ENCODE measurements around the gene ARL2.

ARL2 gene

GRCh38 chr11:65055538-65055937 is 41.6 kb downstream of the ARL2 start:
- no peak overlapping the region for H3K4me3 ChIP-seq (replicated peaks in 1 of 2; ENCODE audit: low read depth in 2 of 2, low read length in 2 of 2)
- TF ChIP-seq, protein P1, sequence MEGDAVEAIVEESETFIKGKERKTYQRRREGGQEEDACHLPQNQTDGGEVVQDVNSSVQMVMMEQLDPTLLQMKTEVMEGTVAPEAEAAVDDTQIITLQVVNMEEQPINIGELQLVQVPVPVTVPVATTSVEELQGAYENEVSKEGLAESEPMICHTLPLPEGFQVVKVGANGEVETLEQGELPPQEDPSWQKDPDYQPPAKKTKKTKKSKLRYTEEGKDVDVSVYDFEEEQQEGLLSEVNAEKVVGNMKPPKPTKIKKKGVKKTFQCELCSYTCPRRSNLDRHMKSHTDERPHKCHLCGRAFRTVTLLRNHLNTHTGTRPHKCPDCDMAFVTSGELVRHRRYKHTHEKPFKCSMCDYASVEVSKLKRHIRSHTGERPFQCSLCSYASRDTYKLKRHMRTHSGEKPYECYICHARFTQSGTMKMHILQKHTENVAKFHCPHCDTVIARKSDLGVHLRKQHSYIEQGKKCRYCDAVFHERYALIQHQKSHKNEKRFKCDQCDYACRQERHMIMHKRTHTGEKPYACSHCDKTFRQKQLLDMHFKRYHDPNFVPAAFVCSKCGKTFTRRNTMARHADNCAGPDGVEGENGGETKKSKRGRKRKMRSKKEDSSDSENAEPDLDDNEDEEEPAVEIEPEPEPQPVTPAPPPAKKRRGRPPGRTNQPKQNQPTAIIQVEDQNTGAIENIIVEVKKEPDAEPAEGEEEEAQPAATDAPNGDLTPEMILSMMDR (IDR thresholded peaks at IDR 0.05; ENCODE audit: low read depth, low read length): no peak
- DNase-seq (ENCODE audit: low read depth in 2 of 2): no peak

DNA sequence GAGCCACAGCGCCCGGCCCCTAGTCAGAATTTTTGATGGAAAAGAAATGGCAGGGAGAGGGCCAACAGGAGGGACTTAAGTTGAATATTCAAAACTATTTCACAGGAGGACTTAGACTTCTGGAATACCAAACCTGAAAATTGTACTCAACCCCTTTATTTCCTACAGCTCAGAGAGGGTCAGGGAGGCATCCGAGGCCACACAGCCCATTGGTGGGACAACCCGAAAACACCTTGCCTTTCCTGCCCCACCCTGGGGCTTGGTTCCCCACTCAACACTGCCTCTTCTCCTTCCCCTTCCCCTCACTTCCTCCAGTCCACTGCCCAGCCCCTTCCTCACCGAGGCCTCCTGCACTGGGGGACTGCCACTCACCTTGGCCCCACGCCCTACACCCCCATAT is 43.0 kb downstream of the ARL2 start:
- TF ChIP-seq, protein P1 (IDR thresholded peaks at IDR 0.05; ENCODE audit: low read depth, low read length): no peak
- no peak overlapping the region for H3K4me3 ChIP-seq (replicated peaks in 1 of 2; ENCODE audit: low read depth in 2 of 2, low read length in 2 of 2)
- no peak for DNase-seq (ENCODE audit: low read depth in 2 of 2)

DNA sequence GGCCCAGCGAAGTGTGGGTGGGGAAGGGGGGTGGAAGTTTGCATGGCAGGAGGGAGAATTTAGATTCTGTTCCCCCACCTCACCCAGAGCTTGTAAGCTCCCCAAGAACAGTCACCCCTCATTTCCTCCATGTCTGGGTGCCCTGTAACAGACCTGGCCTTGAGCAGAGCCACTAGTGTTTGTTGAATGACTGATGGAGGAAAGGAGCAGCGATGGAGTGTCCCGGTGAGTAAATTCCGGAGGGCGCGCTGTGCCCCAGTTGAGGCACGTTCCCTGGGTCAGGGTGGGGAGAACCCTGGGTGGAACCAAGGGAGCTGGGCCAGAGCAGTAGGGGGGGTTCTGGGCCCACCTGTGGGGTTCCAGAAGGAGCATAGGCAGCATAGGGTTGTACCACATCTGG is 43.6 kb downstream of the ARL2 start:
- H3K4me3 ChIP-seq (replicated peaks in 1 of 2; ENCODE audit: low read depth in 2 of 2, low read length in 2 of 2): no peak overlapping the region
- TF ChIP-seq, protein P1 (IDR thresholded peaks at IDR 0.05; ENCODE audit: low read depth, low read length): no peak
- DNase-seq (ENCODE audit: low read depth in 2 of 2): no peak

DNA sequence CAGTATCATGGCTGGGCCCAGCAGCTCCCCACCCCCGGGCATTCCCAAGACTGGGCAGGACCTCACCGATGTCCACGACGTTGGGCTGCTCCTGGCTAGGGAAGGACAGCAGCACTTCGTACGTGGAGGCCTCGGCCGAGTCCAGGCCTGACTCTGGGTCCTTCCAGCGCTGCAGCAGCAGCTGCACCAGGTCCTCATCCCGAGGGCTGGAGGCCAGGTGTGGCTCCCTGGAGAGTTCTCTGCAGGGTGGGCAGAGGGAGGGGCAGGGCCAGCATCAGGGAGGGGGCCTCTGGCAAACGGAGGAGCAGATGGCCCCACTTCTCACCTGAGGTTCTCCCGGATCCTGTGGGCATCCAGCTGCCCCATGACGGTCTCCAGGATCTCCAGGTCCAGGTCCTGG is 44.1 kb downstream of the ARL2 start:
- no peak overlapping the region for H3K4me3 ChIP-seq (replicated peaks in 1 of 2; ENCODE audit: low read depth in 2 of 2, low read length in 2 of 2)
- TF ChIP-seq, protein P1 (IDR thresholded peaks at IDR 0.05; ENCODE audit: low read depth, low read length): no peak
- DNase-seq (ENCODE audit: low read depth in 2 of 2): no peak

- H3K4me3 ChIP-seq (replicated peaks in 1 of 2; ENCODE audit: low read depth in 2 of 2, low read length in 2 of 2): no peak within 1 kb of the TSS
- TF ChIP-seq, protein P1 (IDR thresholded peaks at IDR 0.05; ENCODE audit: low read depth, low read length): no peak
- no peak for DNase-seq (ENCODE audit: low read depth in 2 of 2)
These were observed 44.6 kb downstream of the ARL2 start, which contains the start of gene NAALADL1 for GRCh38 chr11:65058419-65059054. Gene NAALADL1 (minus strand): TSS chr11:65058553. CDS start chr11:65058521, 32 bp downstream.

- DNase-seq (ENCODE audit: low read depth in 2 of 2): no peak
- H3K4me3 ChIP-seq (replicated peaks in 1 of 2; ENCODE audit: low read depth in 2 of 2, low read length in 2 of 2): no peak overlapping the region
- TF ChIP-seq, protein P1 (IDR thresholded peaks at IDR 0.05; ENCODE audit: low read depth, low read length): no peak
These were observed 45.6 kb downstream of the ARL2 start for GRCh38 chr11:65059523-65059922.
